ENCODE measurements around the gene FOXN1.

FOXN1 gene

DNA sequence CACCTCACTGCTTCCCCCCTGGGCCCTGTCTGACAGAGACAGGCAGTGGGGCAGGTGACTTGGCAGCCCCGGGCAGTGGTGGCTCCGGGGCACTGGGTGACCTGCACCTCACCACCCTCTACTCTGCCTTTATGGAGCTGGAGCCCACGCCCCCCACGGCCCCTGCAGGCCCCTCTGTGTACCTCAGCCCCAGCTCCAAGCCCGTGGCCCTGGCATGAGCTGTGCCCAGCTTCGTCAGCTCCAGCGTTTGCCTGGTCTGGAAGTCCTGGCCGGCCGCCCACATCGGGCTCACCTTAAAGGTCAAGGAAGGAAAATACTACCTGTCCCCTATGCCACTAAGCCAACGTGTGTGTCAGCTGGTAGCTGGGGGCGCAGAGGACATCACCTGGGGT, 31.1 kb downstream of the FOXN1 start:
- H2BK120ac ChIP-seq (ENCODE audit: low read depth, low read length): no peak overlapping the region
- no peak overlapping the region for H3K4ac ChIP-seq (ENCODE audit: low read depth, low read length)
- no peak overlapping the region for H2BK5ac ChIP-seq (ENCODE audit: low read length)
- H2AK5ac ChIP-seq (ENCODE audit: low read length): no peak overlapping the region
- H3K4me2 ChIP-seq (ENCODE audit: low read length): no peak overlapping the region
- no peak overlapping the region for H3K27ac ChIP-seq (ENCODE audit: low read depth, low read length)
- no peak overlapping the region for H3K56ac ChIP-seq (ENCODE audit: low read length)
- no peaks in the 10 kb centered on the region for H3K36me3 ChIP-seq (ENCODE audit: control insufficient read depth, insufficient read depth, low read length)
- no peak overlapping the region for H3K9ac ChIP-seq (ENCODE audit: low read length)
- no peak overlapping the region for H2BK15ac ChIP-seq (replicated peaks; ENCODE audit: low read depth)
- no peak overlapping the region for H3K4me3 ChIP-seq (ENCODE audit: low read length)
- WGBS (ENCODE audit: extremely low coverage, insufficient coverage, low lambda C conversion rate): no CpG with 5 or more reads among the region's 12 CpGs
- H3K79me2 ChIP-seq (ENCODE audit: control insufficient read depth, insufficient read depth, low read length): no peaks in the 10 kb centered on the region
- no peaks in the 10 kb centered on the region for H3K27me3 ChIP-seq (ENCODE audit: insufficient read depth, low read length, poor library complexity)
- no peak overlapping the region for H3K23ac ChIP-seq (ENCODE audit: low read length)
- no peak overlapping the region for H3K18ac ChIP-seq (ENCODE audit: low read length)
- no peaks in the 10 kb centered on the region for H3K79me1 ChIP-seq (ENCODE audit: low read length)
- H3K4me1 ChIP-seq (ENCODE audit: control insufficient read depth, low read depth, low read length): no peaks in the 10 kb centered on the region
- no peak for DNase-seq
- H4K8ac ChIP-seq (ENCODE audit: low read depth, low read length): no peak overlapping the region
- no peak overlapping the region for H4K5ac ChIP-seq (ENCODE audit: low read length)

DNA sequence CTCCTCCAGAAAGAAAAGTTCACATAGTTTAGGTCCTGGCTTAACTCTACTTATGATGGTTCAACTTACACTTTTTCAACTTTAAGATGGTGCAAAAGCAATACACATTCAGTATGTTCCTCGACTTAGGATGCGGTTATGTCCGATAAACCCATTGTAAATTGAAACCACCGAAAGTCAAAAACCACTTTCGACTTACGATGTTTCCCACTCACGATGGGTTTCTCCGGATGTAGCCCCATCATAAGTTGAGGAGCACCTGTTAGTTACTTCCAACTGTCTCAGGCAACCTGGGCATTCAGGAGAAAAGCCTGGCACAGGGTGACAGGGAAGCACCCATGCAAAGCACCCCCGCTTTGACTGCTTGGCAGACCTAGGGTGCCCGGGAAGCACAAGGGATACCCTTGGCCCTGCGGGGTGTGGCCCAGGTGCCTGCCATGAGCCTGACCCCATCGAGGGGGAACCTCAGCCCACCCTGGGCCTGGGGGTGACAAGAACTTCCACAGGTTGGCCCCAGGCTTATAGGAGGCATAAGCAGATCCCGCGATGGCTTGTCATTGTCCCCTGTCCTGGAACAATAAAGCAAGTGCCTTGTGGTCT, 32.2 kb downstream of the FOXN1 start:
- Histone ChIP-seq H3K56ac (ENCODE audit: low read length) (no peak overlapping the region), H2BK120ac (ENCODE audit: low read depth, low read length) (no peak overlapping the region), H3K79me2 (ENCODE audit: control insufficient read depth, insufficient read depth, low read length) (no peaks in the 10 kb centered on the region), H3K36me3 (ENCODE audit: control insufficient read depth, insufficient read depth, low read length) (no peaks in the 10 kb centered on the region), H2BK15ac (replicated peaks; ENCODE audit: low read depth) (no peak overlapping the region), H3K27ac (ENCODE audit: low read depth, low read length) (no peak overlapping the region), H3K23ac (ENCODE audit: low read length) (no peak overlapping the region), H4K5ac (ENCODE audit: low read length) (no peak overlapping the region), H2AK5ac (ENCODE audit: low read length) (no peak overlapping the region), H3K9ac (ENCODE audit: low read length) (no peak overlapping the region), H2BK5ac (ENCODE audit: low read length) (no peak overlapping the region), H3K27me3 (ENCODE audit: insufficient read depth, low read length, poor library complexity) (no peaks in the 10 kb centered on the region), H4K8ac (ENCODE audit: low read depth, low read length) (no peak overlapping the region), H3K4me3 (ENCODE audit: low read length) (no peak overlapping the region), H3K4me1 (ENCODE audit: control insufficient read depth, low read depth, low read length) (no peaks in the 10 kb centered on the region), H3K79me1 (ENCODE audit: low read length) (no peaks in the 10 kb centered on the region), H3K4ac (ENCODE audit: low read depth, low read length) (no peak overlapping the region), H3K18ac (ENCODE audit: low read length) (no peak overlapping the region), H3K4me2 (ENCODE audit: low read length) (no peak overlapping the region)
- no CpG with 5 or more reads among the region's 14 CpGs for WGBS (ENCODE audit: extremely low coverage, insufficient coverage, low lambda C conversion rate)
- DNase-seq: no peak

DNA sequence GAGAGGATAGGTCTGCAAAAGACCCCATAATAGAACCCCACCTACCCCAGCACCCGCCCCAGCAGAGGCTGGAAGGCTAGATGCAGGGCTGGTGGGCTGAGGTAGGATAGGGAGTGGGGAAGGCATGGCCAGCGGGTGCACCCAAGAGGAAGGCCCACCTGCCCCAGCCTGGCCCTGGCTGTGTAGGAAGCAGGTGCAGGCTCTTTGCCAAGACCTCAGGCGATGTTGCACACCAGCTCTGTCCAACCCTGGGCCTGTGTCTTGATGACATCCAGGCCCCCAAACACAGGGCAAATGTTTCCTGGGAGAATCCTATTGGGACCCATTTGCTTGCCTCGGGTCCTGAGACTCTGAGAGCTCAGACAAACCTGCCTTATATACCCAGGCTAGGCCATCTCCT, 34.1 kb downstream of the FOXN1 start:
- Histone ChIP-seq H4K5ac (ENCODE audit: low read length) (no peak overlapping the region), H3K9ac (ENCODE audit: low read length) (no peak overlapping the region), H2BK15ac (replicated peaks; ENCODE audit: low read depth) (no peak overlapping the region), H2BK120ac (ENCODE audit: low read depth, low read length) (no peak overlapping the region), H2BK5ac (ENCODE audit: low read length) (no peak overlapping the region), H3K56ac (ENCODE audit: low read length) (no peak overlapping the region), H3K4ac (ENCODE audit: low read depth, low read length) (no peak overlapping the region), H3K27ac (ENCODE audit: low read depth, low read length) (no peak overlapping the region), H3K4me1 (ENCODE audit: control insufficient read depth, low read depth, low read length) (no peaks in the 10 kb centered on the region), H3K36me3 (ENCODE audit: control insufficient read depth, insufficient read depth, low read length) (no peaks in the 10 kb centered on the region), H2AK5ac (ENCODE audit: low read length) (no peak overlapping the region), H4K8ac (ENCODE audit: low read depth, low read length) (no peak overlapping the region), H3K79me2 (ENCODE audit: control insufficient read depth, insufficient read depth, low read length) (no peaks in the 10 kb centered on the region), H3K27me3 (ENCODE audit: insufficient read depth, low read length, poor library complexity) (no peaks in the 10 kb centered on the region), H3K79me1 (ENCODE audit: low read length) (no peaks in the 10 kb centered on the region), H3K23ac (ENCODE audit: low read length) (no peak overlapping the region), H3K18ac (ENCODE audit: low read length) (no peak overlapping the region), H3K4me2 (ENCODE audit: low read length) (no peak overlapping the region), H3K4me3 (ENCODE audit: low read length) (no peak overlapping the region)
- no CpG with 5 or more reads among the region's 4 CpGs for WGBS (ENCODE audit: extremely low coverage, insufficient coverage, low lambda C conversion rate)
- DNase-seq: no peak

GRCh38 chr17:28541439-28541838, 35.3 kb downstream of the FOXN1 start:
- Histone ChIP-seq H3K4me1 (ENCODE audit: control insufficient read depth, low read depth, low read length) (no peaks in the 10 kb centered on the region), H3K79me2 (ENCODE audit: control insufficient read depth, insufficient read depth, low read length) (no peaks in the 10 kb centered on the region), H3K9ac (ENCODE audit: low read length) (no peak overlapping the region), H2BK15ac (replicated peaks; ENCODE audit: low read depth) (no peak overlapping the region), H3K4me3 (ENCODE audit: low read length) (no peak overlapping the region), H2BK120ac (ENCODE audit: low read depth, low read length) (no peak overlapping the region), H4K8ac (ENCODE audit: low read depth, low read length) (no peak overlapping the region), H3K4ac (ENCODE audit: low read depth, low read length) (no peak overlapping the region), H4K5ac (ENCODE audit: low read length) (no peak overlapping the region), H3K56ac (ENCODE audit: low read length) (no peak overlapping the region), H3K27me3 (ENCODE audit: insufficient read depth, low read length, poor library complexity) (no peaks in the 10 kb centered on the region), H3K4me2 (ENCODE audit: low read length) (no peak overlapping the region), H2AK5ac (ENCODE audit: low read length) (no peak overlapping the region), H3K36me3 (ENCODE audit: control insufficient read depth, insufficient read depth, low read length) (no peaks in the 10 kb centered on the region), H3K23ac (ENCODE audit: low read length) (no peak overlapping the region), H3K27ac (ENCODE audit: low read depth, low read length) (no peak overlapping the region), H3K18ac (ENCODE audit: low read length) (no peak overlapping the region), H2BK5ac (ENCODE audit: low read length) (no peak overlapping the region), H3K79me1 (ENCODE audit: low read length) (no peaks in the 10 kb centered on the region)
- WGBS (ENCODE audit: extremely low coverage, insufficient coverage, low lambda C conversion rate): no CpG with 5 or more reads among the region's 4 CpGs
- no peak for DNase-seq

DNA sequence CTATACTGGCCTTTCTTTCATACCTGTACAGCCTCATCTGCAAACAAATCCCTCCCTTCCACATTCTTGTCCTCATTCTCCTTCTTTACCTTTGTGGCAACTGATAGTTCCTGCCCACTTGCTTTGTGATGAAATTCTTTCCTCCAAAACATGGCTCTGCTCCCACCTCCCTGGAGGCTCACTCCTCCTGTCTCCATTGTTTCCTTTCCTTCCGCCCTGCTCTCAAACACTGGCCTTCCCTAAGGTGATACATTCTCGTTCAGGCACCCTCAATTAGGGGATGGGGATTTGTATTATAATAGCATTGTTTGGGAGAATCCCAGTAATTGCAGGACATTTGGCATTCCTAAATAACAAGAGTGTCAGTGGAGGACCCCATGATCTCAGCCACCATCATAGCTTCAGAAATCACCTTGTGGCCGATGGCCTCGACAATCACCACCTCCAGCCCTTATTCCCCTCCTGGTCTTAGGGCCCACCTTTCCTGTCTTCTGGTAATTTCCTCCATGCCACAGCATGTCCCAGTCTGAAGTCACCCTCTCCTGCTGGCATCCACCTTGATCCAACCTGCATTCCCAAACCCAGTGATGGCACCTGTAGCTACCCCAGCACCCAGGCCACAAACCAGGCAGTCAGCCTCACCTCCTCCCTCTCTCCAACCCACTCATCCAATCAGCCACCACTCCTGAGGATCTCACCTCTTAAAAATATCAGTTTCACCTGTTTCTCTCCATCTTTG, 38.4 kb downstream of the FOXN1 start:
- H3K18ac ChIP-seq (ENCODE audit: low read length): no peak overlapping the region
- no peak overlapping the region for H2AK5ac ChIP-seq (ENCODE audit: low read length)
- no peaks in the 10 kb centered on the region for H3K27me3 ChIP-seq (ENCODE audit: insufficient read depth, low read length, poor library complexity)
- WGBS (ENCODE audit: extremely low coverage, insufficient coverage, low lambda C conversion rate): no CpG with 5 or more reads among the region's 4 CpGs
- no peaks in the 10 kb centered on the region for H3K79me1 ChIP-seq (ENCODE audit: low read length)
- no peak overlapping the region for H3K23ac ChIP-seq (ENCODE audit: low read length)
- H3K4me3 ChIP-seq (ENCODE audit: low read length): no peak overlapping the region
- no peak overlapping the region for H3K56ac ChIP-seq (ENCODE audit: low read length)
- H2BK120ac ChIP-seq (ENCODE audit: low read depth, low read length): no peak overlapping the region
- DNase-seq: peak; percentile 57
- H2BK5ac ChIP-seq (ENCODE audit: low read length): no peak overlapping the region
- no peaks in the 10 kb centered on the region for H3K36me3 ChIP-seq (ENCODE audit: control insufficient read depth, insufficient read depth, low read length)
- no peak overlapping the region for H4K8ac ChIP-seq (ENCODE audit: low read depth, low read length)
- H3K79me2 ChIP-seq (ENCODE audit: control insufficient read depth, insufficient read depth, low read length): no peaks in the 10 kb centered on the region
- H2BK15ac ChIP-seq (replicated peaks; ENCODE audit: low read depth): no peak overlapping the region
- no peak overlapping the region for H3K27ac ChIP-seq (ENCODE audit: low read depth, low read length)
- no peak overlapping the region for H3K4ac ChIP-seq (ENCODE audit: low read depth, low read length)
- no peak overlapping the region for H3K4me2 ChIP-seq (ENCODE audit: low read length)
- no peak overlapping the region for H4K5ac ChIP-seq (ENCODE audit: low read length)
- no peaks in the 10 kb centered on the region for H3K4me1 ChIP-seq (ENCODE audit: control insufficient read depth, low read depth, low read length)
- H3K9ac ChIP-seq (ENCODE audit: low read length): no peak overlapping the region

GRCh38 chr17:28545141-28545503, 39.0 kb downstream of the FOXN1 start:
- H3K27ac ChIP-seq (ENCODE audit: low read depth, low read length): no peak overlapping the region
- H3K4me1 ChIP-seq (ENCODE audit: control insufficient read depth, low read depth, low read length): no peaks in the 10 kb centered on the region
- no peak overlapping the region for H4K5ac ChIP-seq (ENCODE audit: low read length)
- no peak overlapping the region for H2BK120ac ChIP-seq (ENCODE audit: low read depth, low read length)
- H2BK15ac ChIP-seq (replicated peaks; ENCODE audit: low read depth): no peak overlapping the region
- H3K4me2 ChIP-seq (ENCODE audit: low read length): no peak overlapping the region
- no peak overlapping the region for H3K4ac ChIP-seq (ENCODE audit: low read depth, low read length)
- no peak overlapping the region for H2AK5ac ChIP-seq (ENCODE audit: low read length)
- H3K4me3 ChIP-seq (ENCODE audit: low read length): no peak overlapping the region
- no peak overlapping the region for H3K23ac ChIP-seq (ENCODE audit: low read length)
- no peaks in the 10 kb centered on the region for H3K36me3 ChIP-seq (ENCODE audit: control insufficient read depth, insufficient read depth, low read length)
- no peaks in the 10 kb centered on the region for H3K79me2 ChIP-seq (ENCODE audit: control insufficient read depth, insufficient read depth, low read length)
- no peaks in the 10 kb centered on the region for H3K27me3 ChIP-seq (ENCODE audit: insufficient read depth, low read length, poor library complexity)
- DNase-seq: no peak
- H3K79me1 ChIP-seq (ENCODE audit: low read length): no peaks in the 10 kb centered on the region
- H3K9ac ChIP-seq (ENCODE audit: low read length): no peak overlapping the region
- no peak overlapping the region for H3K56ac ChIP-seq (ENCODE audit: low read length)
- H4K8ac ChIP-seq (ENCODE audit: low read depth, low read length): no peak overlapping the region
- H2BK5ac ChIP-seq (ENCODE audit: low read length): no peak overlapping the region
- no peak overlapping the region for H3K18ac ChIP-seq (ENCODE audit: low read length)
- WGBS (ENCODE audit: extremely low coverage, insufficient coverage, low lambda C conversion rate): no CpG with 5 or more reads among the region's 2 CpGs
